Ascending aorta (tissue), 2 donors: Measurements from ENCODE around the gene DMD. TPM values are rescaled to one million over a fixed set of nuclear protein-coding genes. Genes with fewer than 3 reads are reported as not detected.
A peak's percentile ranks its signal among the peaks of the same experiment; 100 is the strongest.

Experiments used
- DNase-seq, 2 donors: peaks; one replicate each; pipeline ENCODE4 v3.0.0-alpha.2; 2019; ENCODE audit warnings: low spot score in 2 of 2
- H3K27ac ChIP-seq, 2 donors: fragments of 200-600 bp; sonication (generic); one replicate each; pipeline ENCODE4 v1.5.1; 2016 to 2017; ENCODE audit warnings: mild to moderate bottlenecking in 1 of 2
- H3K27me3 ChIP-seq: fragments of 200-600 bp; sonication (generic); one replicate; pipeline ENCODE4 v1.5.1; 2017
- H3K36me3 ChIP-seq, 2 donors: fragments of 200-600 bp; sonication (generic); one replicate each; pipeline ENCODE4 v1.5.1; 2016
- H3K4me1 ChIP-seq, 2 donors: fragments of 200-600 bp; sonication (generic); one replicate each; pipeline ENCODE4 v1.5.1; 2016 to 2017; ENCODE audit warnings: mild to moderate bottlenecking in 1 of 2
- H3K4me3 ChIP-seq, 2 donors: fragments of 200-600 bp; sonication (generic); one replicate each; pipeline ENCODE4 v1.5.1; 2016 to 2017; ENCODE audit warnings: mild to moderate bottlenecking in 1 of 2
- H3K9me3 ChIP-seq, 2 donors: fragments of 200-600 bp; sonication (generic); one replicate each; pipeline ENCODE4 v1.5.1; 2016
- CTCF ChIP-seq, 3 experiments: fragments of 200-600 bp in 2 of 3; fragments of 450-650 bp in 1 of 3; sonication (generic) in 2 of 3; IDR thresholded peaks; one replicate each; pipeline ENCODE4 v1.5.1; 2016 to 2019; ENCODE audit warnings: antibody characterized with exemption in 3 of 3, mild to moderate bottlenecking in 1 of 3, moderate library complexity in 1 of 3
- intact Hi-C: fragments of 100-400 bp; cut with DNase I; formaldehyde crosslinking; loops from one replicate; pipeline ENCODE4 v1.15.1; 2023
- total RNA-seq: library from RNA; depleted of rRNA; stranded (reverse); fragments of >200 nt; gene quantifications from one replicate; pipeline ENCODE4 v1.1.0, GENCODE V29; 2016

Gene DMD
- total RNA-seq, 1 donor from 2014 or later = 40.0 TPM

- no peak for TF ChIP-seq CTCF (IDR thresholded peaks at IDR 0.05)
- Histone ChIP-seq H3K4me1 (no peaks in the 10 kb centered on the region), H3K27ac (no peak overlapping the region), H3K27me3 (no peaks in the 10 kb centered on the region), H3K36me3 (no peaks in the 10 kb centered on the region), H3K9me3 (no peaks in the 10 kb centered on the region), H3K4me3 (no peak overlapping the region)
- no peak for DNase-seq
- intact Hi-C loops = no loop called here
Measured at GRCh38 chrX:31271615-31272471, 1939.5 kb downstream of the DMD start.

- intact Hi-C loops = no loop called here
- H3K4me3 ChIP-seq = no peak overlapping the region
- no peaks in the 10 kb centered on the region for H3K36me3 ChIP-seq
- no peak for TF ChIP-seq CTCF (IDR thresholded peaks at IDR 0.05)
- H3K27me3 ChIP-seq = no peaks in the 10 kb centered on the region
- no peak for DNase-seq
- H3K27ac ChIP-seq = no peak overlapping the region
- no peaks in the 10 kb centered on the region for H3K9me3 ChIP-seq
- H3K4me1 ChIP-seq = no peaks in the 10 kb centered on the region
Measured at GRCh38 chrX:31269914-31270313, 1941.4 kb downstream of the DMD start.

GRCh38 chrX:31268359-31268758 is 1943.0 kb downstream of the DMD start:
- intact Hi-C loops = no loop called here
- DNase-seq = no peak

GRCh38 chrX:31266203-31267076 is 1944.9 kb downstream of the DMD start:
- H3K27ac ChIP-seq = no peak overlapping the region
- peak overlapping the region; percentile 43 to 65 for H3K4me3 ChIP-seq
- intact Hi-C loops = no loop called here
- peak in 1 of 2 donors; percentile 64 for DNase-seq
- H3K36me3 ChIP-seq = no peaks in the 10 kb centered on the region
- no peaks in the 10 kb centered on the region for H3K4me1 ChIP-seq
- TF ChIP-seq CTCF (IDR thresholded peaks at IDR 0.05) = no peak
- H3K9me3 ChIP-seq = no peaks in the 10 kb centered on the region
- no peaks in the 10 kb centered on the region for H3K27me3 ChIP-seq

More at GRCh38 chrX:31268359-31268758, 1943.0 kb downstream of the DMD start:
- H3K27ac ChIP-seq = no peak overlapping the region
- no peak overlapping the region for H3K4me3 ChIP-seq
- no peaks in the 10 kb centered on the region for H3K9me3 ChIP-seq
- no peaks in the 10 kb centered on the region for H3K27me3 ChIP-seq
- H3K36me3 ChIP-seq = no peaks in the 10 kb centered on the region
- no peak for TF ChIP-seq CTCF (IDR thresholded peaks at IDR 0.05)
- no peaks in the 10 kb centered on the region for H3K4me1 ChIP-seq

GRCh38 chrX:31265383-31265782 is 1946.0 kb downstream of the DMD start:
- Histone ChIP-seq H3K27me3 (no peaks in the 10 kb centered on the region), H3K36me3 (no peaks in the 10 kb centered on the region), H3K4me3 (peak overlapping the region in 1 of 2 donors; percentile 65), H3K27ac (no peak overlapping the region), H3K4me1 (no peaks in the 10 kb centered on the region), H3K9me3 (no peaks in the 10 kb centered on the region)
- DNase-seq = no peak
- no peak for TF ChIP-seq CTCF (IDR thresholded peaks at IDR 0.05)
- intact Hi-C loops = no loop called here
